HL-60/S4 treated with phorbol 12-myristate 13-acetate at 8.2 ng/mL for 4 days and 3 days (cell line): ENCODE data around the gene FMN2.
"Not testable (repeated sequence)": the region's sequence is repeated elsewhere in the genome, so short reads cannot be mapped to it uniquely, and the experiment has no call there.

Experiments used
- in situ Hi-C: fragments of 300-500 bp; cut with MboI; formaldehyde crosslinking; loops from 2 replicates; pipeline ENCODE4 v1.15.0; 2022; ENCODE audit warnings: low sequenced_read_pairs

The FMN2 gene

GRCh38 chr1:240414237-240414636 is 322.6 kb downstream of the FMN2 start:
- in situ Hi-C loops: no loop called here

- in situ Hi-C loops: not testable (repeated sequence)
Observed at GRCh38 chr1:240415011-240415410, 323.3 kb downstream of the FMN2 start.

DNA sequence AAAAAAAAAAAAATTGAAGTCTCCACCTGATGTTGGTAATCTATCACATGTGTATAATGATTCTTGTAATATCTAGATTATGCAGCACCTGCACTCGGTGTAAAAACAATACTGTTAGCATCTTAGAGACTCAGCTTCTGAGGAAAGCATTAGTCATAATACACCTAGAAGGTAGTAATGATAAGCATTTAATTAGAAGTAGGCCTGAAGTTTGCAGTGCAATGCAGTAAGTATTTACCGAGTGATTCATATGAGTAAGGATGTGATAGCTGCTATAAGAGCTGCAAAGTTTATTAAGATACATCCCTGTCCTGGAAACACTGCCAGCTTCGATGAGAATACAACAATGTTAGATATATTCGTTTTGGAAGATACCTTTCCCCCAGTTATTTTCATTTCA is 323.8 kb downstream of the FMN2 start:
- in situ Hi-C loops: no loop called here

DNA sequence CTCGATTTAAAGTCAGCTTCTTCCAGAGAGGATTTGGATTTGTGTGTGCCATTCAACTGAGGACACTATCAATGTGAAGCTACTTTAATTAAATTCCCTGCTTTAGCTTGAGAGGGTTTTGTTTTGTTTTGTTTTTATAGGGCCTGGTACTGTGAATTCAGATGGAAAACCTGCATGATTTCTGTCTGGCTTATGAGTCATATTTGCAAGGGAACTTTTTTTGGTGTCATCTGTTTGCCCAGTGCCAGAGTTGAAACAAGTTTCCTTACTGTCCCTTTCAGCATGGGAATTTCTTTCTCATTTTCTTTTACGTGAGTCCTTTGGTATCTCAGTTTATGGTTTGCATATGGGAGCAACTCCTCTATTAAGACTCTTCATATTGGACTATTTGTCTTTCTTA is 325.6 kb downstream of the FMN2 start:
- in situ Hi-C loops: no loop called here

- in situ Hi-C loops: no loop called here
Observed at GRCh38 chr1:240420766-240421165, 329.1 kb downstream of the FMN2 start.

- in situ Hi-C loops: no loop called here
Observed at GRCh38 chr1:240423246-240423924, 331.7 kb downstream of the FMN2 start.

- in situ Hi-C loops: no loop called here
Observed at GRCh38 chr1:240424740-240425464, 333.2 kb downstream of the FMN2 start.

- in situ Hi-C loops: no loop called here
Observed at GRCh38 chr1:240426051-240426450, 334.4 kb downstream of the FMN2 start.

- in situ Hi-C loops: no loop called here
Observed at GRCh38 chr1:240435996-240436566, 344.4 kb downstream of the FMN2 start.

- in situ Hi-C loops: no loop called here
Observed at GRCh38 chr1:240441669-240442068, 350.0 kb downstream of the FMN2 start.

GRCh38 chr1:240445369-240445768 is 353.7 kb downstream of the FMN2 start:
- in situ Hi-C loops: no loop called here

- in situ Hi-C loops: no loop called here
Observed at GRCh38 chr1:240455228-240455821, 363.6 kb downstream of the FMN2 start.

GRCh38 chr1:240457203-240457602 is 365.5 kb downstream of the FMN2 start:
- in situ Hi-C loops: no loop called here

- in situ Hi-C loops: no loop called here
Observed at GRCh38 chr1:240462277-240462676, 370.6 kb downstream of the FMN2 start.

DNA sequence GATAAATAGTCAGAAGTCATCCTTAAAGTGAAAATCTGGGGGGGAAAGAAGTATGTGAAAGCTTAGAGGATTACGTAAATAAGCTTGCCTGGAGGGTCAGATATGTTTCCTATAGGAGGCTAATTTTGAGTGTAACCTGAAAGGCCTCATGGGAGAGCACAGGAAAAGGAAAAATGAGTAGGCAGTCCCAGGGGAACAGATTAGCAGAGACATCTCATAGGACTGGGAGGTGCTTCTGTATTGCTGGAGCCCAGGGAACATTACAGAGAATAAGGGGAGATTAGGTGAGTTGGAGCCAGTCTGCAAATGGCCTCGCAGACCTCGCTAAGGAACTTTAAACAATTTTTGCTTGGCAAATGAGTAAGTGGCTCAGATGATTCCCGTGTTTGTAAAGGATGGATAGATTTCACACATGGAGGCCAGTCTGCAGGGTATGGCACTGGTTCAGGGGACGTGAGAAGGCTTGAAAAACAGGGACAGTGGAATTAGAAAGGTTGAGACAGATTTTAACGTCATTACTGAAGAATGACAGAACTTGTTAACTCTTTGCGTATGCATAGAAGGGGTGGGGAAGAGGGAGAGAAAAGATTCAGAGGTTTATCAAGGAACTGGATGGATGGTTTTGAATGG is 371.2 kb downstream of the FMN2 start:
- in situ Hi-C loops: no loop called here

DNA sequence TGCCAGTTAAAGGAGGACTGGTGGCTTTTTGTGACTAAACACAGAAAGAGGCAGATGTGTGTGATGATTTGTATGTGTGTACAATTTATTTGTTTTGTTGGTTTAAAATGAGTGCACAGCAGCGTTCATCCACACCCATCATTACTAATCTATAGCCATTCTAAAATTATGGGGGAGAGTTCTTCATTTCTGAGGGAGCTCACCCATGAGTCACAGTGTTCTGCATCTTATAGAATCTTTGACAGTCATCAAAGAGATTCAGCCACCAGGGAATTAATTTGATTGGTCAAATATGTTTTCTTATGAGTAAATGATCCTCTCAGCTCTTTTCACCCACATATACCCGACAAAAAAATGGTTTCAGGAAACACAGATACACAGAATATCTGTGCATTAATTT is 372.4 kb downstream of the FMN2 start:
- in situ Hi-C loops: no loop called here

GRCh38 chr1:240465531-240465940 is 373.9 kb downstream of the FMN2 start:
- in situ Hi-C loops: no loop called here

GRCh38 chr1:240466509-240466908 is 374.8 kb downstream of the FMN2 start:
- in situ Hi-C loops: no loop called here

GRCh38 chr1:240467895-240468294 is 376.2 kb downstream of the FMN2 start:
- in situ Hi-C loops: no loop called here

- in situ Hi-C loops: no loop called here
Observed at GRCh38 chr1:240468656-240469055, 377.0 kb downstream of the FMN2 start.

- in situ Hi-C loops: no loop called here
Observed at GRCh38 chr1:240474133-240474614, 382.5 kb downstream of the FMN2 start.
